Right lobe of liver (tissue), 4 donors: ENCODE data around the gene FPGS.
A peak's percentile ranks its signal among the peaks of the same experiment; 100 is the strongest.

Experiments used
- CTCF ChIP-seq, 4 donors: fragments of 200-600 bp in 3 of 4; fragments of 450-650 bp in 1 of 4; IDR thresholded peaks; one replicate each; pipeline versions ENCODE4 v1.5.1 to v1.8.0; 2016 to 2022; ENCODE audit warnings: antibody characterized with exemption in 4 of 4, mild to moderate bottlenecking in 2 of 4
- POLR2A ChIP-seq: fragments of 450-650 bp; IDR thresholded peaks from one replicate; pipeline ENCODE4 v1.6.1; 2017; ENCODE audit warnings: antibody characterized with exemption, mild to moderate bottlenecking
- donor health status: DM: no; HTN: no; CAD: no.
- donor health status: DM: no; HTN: no; CAD: no.
- donor health status: DM: no; HTN: yes; CAD: no.

DNA sequence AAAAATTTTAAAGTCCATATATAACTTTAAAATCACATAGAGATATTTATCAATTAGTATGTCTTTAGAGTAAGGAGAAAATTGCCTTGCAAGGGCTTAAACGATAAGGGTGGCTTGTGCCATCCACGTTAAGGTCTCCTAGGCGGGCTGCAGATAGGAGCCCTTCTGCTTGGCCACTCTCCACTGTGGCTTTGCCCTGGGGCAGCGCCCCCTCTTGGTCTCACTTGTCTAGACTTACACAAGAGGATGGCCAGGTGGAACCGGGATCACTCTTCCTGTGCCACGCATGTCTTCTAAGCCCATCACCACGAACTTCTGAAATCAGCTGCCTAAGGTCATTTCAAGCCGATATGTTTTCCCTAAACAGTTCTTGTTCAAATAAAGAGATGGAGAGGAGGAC lies 2.9 kb downstream of the FPGS start:
- TF ChIP-seq CTCF (IDR thresholded peaks at IDR 0.05) (peak in 3 of 4 donors; percentile 13 to 29 (median 23)), POLR2A (no peak)
